NCI-H128 (cell line): Measurements from ENCODE around the gene ANKRD44.

Experiments used
- DNase-seq: peaks from one replicate; lab custom pipeline; 2025; ENCODE audit not compliant: unreplicated experiment; lab: John Stamatoyannopoulos, UW

ANKRD44 gene

GRCh38 chr2:197184959-197185586 lies 125.5 kb downstream of the ANKRD44 start:
- no peak for DNase-seq

GRCh38 chr2:197183355-197183754 lies 127.2 kb downstream of the ANKRD44 start:
- DNase-seq: no peak

GRCh38 chr2:197182668-197183067 lies 127.9 kb downstream of the ANKRD44 start:
- DNase-seq: no peak

GRCh38 chr2:197181491-197181890 lies 129.1 kb downstream of the ANKRD44 start:
- DNase-seq: no peak

GRCh38 chr2:197179744-197180498 lies 130.7 kb downstream of the ANKRD44 start:
- no peak for DNase-seq

- no peak for DNase-seq
These were observed 134.1 kb downstream of the ANKRD44 start for GRCh38 chr2:197176522-197176921.

GRCh38 chr2:197174539-197175094 lies 136.0 kb downstream of the ANKRD44 start:
- no peak for DNase-seq

- no peak for DNase-seq
These were observed 139.0 kb downstream of the ANKRD44 start for GRCh38 chr2:197171582-197171981.

- DNase-seq: no peak
These were observed 140.4 kb downstream of the ANKRD44 start for GRCh38 chr2:197170208-197170607.

- DNase-seq: no peak
These were observed 141.9 kb downstream of the ANKRD44 start for GRCh38 chr2:197168705-197169104.

GRCh38 chr2:197167608-197168314 lies 142.8 kb downstream of the ANKRD44 start:
- no peak for DNase-seq

- no peak for DNase-seq
These were observed 145.6 kb downstream of the ANKRD44 start for GRCh38 chr2:197165020-197165419.

- no peak for DNase-seq
These were observed 146.3 kb downstream of the ANKRD44 start for GRCh38 chr2:197164141-197164754.

GRCh38 chr2:197163712-197164140 lies 146.9 kb downstream of the ANKRD44 start:
- no peak for DNase-seq

- no peak for DNase-seq
These were observed 148.8 kb downstream of the ANKRD44 start for GRCh38 chr2:197161774-197162173.

GRCh38 chr2:197159661-197160211 lies 150.8 kb downstream of the ANKRD44 start:
- DNase-seq: no peak

- DNase-seq: no peak
These were observed 151.7 kb downstream of the ANKRD44 start for GRCh38 chr2:197158591-197159550.

- DNase-seq: no peak
These were observed 152.6 kb downstream of the ANKRD44 start for GRCh38 chr2:197157879-197158537.

GRCh38 chr2:197156771-197157170 lies 153.8 kb downstream of the ANKRD44 start:
- no peak for DNase-seq
